ENCODE results near the gene SUSD1. TPM values are rescaled to one million over a fixed set of nuclear protein-coding genes. Genes with fewer than 3 reads are reported as not detected.

Gene SUSD1
- total RNA-seq, 1 donor, result 14.5 TPM

- no peak for TF ChIP-seq CTCF (IDR thresholded peaks at IDR 0.05; ENCODE audit: extremely low read depth, low read depth, low read length)
- no peak overlapping the region for H3K4me2 ChIP-seq (ENCODE audit: insufficient read depth, low read length)
- H3K4me1 ChIP-seq (ENCODE audit: insufficient read depth, low read length), result peaks cover 8% of the 10 kb centered on the region
- H3K27ac ChIP-seq (ENCODE audit: low read depth, low read length), result no peak overlapping the region
- no peaks in the 10 kb centered on the region for H3K36me3 ChIP-seq (ENCODE audit: insufficient read depth, low read length)
- H2AFZ ChIP-seq (ENCODE audit: low read length), result no peak overlapping the region
- no peaks in the 10 kb centered on the region for H3K9me3 ChIP-seq (ENCODE audit: low read depth, low read length)
- no peaks in the 10 kb centered on the region for H3K27me3 ChIP-seq (ENCODE audit: insufficient read depth, low read length)
- no peaks in the 10 kb centered on the region for H3K79me2 ChIP-seq (ENCODE audit: insufficient read depth, low read length)
- H4K20me1 ChIP-seq (ENCODE audit: insufficient read depth, low read length), result no peaks in the 10 kb centered on the region
- DNase-seq (ENCODE audit: insufficient read length, low spot score, missing footprints), result peak; percentile 51
- H3K4me3 ChIP-seq (ENCODE audit: insufficient read depth, low read length), result no peak overlapping the region
Observed at GRCh38 chr9:111992523-111992922, 182.6 kb downstream of the SUSD1 start.

GRCh38 chr9:111991179-111991578 is 183.9 kb downstream of the SUSD1 start:
- no peaks in the 10 kb centered on the region for H3K27me3 ChIP-seq (ENCODE audit: insufficient read depth, low read length)
- no peaks in the 10 kb centered on the region for H3K36me3 ChIP-seq (ENCODE audit: insufficient read depth, low read length)
- TF ChIP-seq CTCF (IDR thresholded peaks at IDR 0.05; ENCODE audit: extremely low read depth, low read depth, low read length), result no peak
- DNase-seq (ENCODE audit: insufficient read length, low spot score, missing footprints), result no peak
- no peak overlapping the region for H3K4me3 ChIP-seq (ENCODE audit: insufficient read depth, low read length)
- no peaks in the 10 kb centered on the region for H4K20me1 ChIP-seq (ENCODE audit: insufficient read depth, low read length)
- H3K9me3 ChIP-seq (ENCODE audit: low read depth, low read length), result no peaks in the 10 kb centered on the region
- H2AFZ ChIP-seq (ENCODE audit: low read length), result no peak overlapping the region
- no peaks in the 10 kb centered on the region for H3K79me2 ChIP-seq (ENCODE audit: insufficient read depth, low read length)
- peaks cover 8% of the 10 kb centered on the region for H3K4me1 ChIP-seq (ENCODE audit: insufficient read depth, low read length)
- no peak overlapping the region for H3K4me2 ChIP-seq (ENCODE audit: insufficient read depth, low read length)
- no peak overlapping the region for H3K27ac ChIP-seq (ENCODE audit: low read depth, low read length)

Small RNA genes within 50 kb of the gene (small RNA-seq; reads per million reads assigned to genes)
- gene RF00019, result not detected
- not detected for gene RNU6-710P
- gene RNU6-855P, result not detected

Other genes starting within 250 kb of the SUSD1 start
- gene PTBP3, start 158.3 kb upstream of the SUSD1 start, total RNA-seq, result 41.0 and 42.0 TPM in 2 replicates
- 42.3 and 44.2 TPM in 2 replicates for gene HSDL2, start 204.8 kb upstream of the SUSD1 start, total RNA-seq

Data from osteoblast (primary cell).